HG03095 (cell line): ENCODE measurements around the gene FIBCD1.

Source experiments
- ATAC-seq: cut with Tn5 transposase; IDR thresholded peaks from one replicate; pipeline ENCODE4 v1.9.1; 2021; ENCODE audit warnings: moderate library complexity; ENCODE audit not compliant: unreplicated experiment

The FIBCD1 gene

GRCh38 chr9:130862747-130863146 lies 76.3 kb downstream of the FIBCD1 start:
- ATAC-seq: no peak

- ATAC-seq: no peak
These were observed 76.8 kb downstream of the FIBCD1 start for GRCh38 chr9:130862217-130862616.

- no peak for ATAC-seq
These were observed 77.5 kb downstream of the FIBCD1 start for GRCh38 chr9:130861372-130862180.

GRCh38 chr9:130860458-130861316 lies 78.4 kb downstream of the FIBCD1 start:
- ATAC-seq: no peak

- no peak for ATAC-seq
These were observed 80.0 kb downstream of the FIBCD1 start for GRCh38 chr9:130858739-130859705.

GRCh38 chr9:130857864-130858738 lies 80.9 kb downstream of the FIBCD1 start:
- ATAC-seq: no peak

- no peak for ATAC-seq
These were observed 82.6 kb downstream of the FIBCD1 start for GRCh38 chr9:130856474-130856873.

- no peak for ATAC-seq
These were observed 84.2 kb downstream of the FIBCD1 start for GRCh38 chr9:130854835-130855234.

- no peak for ATAC-seq
These were observed 85.0 kb downstream of the FIBCD1 start for GRCh38 chr9:130854092-130854491.

GRCh38 chr9:130852801-130853200 lies 86.2 kb downstream of the FIBCD1 start:
- no peak for ATAC-seq
